ENCODE results near the gene CACNA2D1.

CACNA2D1 gene

GRCh38 chr7:82325416-82325815 lies 118.2 kb downstream of the CACNA2D1 start:
- Histone ChIP-seq H3K27me3 (ENCODE audit: control insufficient read depth, insufficient read depth, low read length, poor library complexity, severe bottlenecking) (no peaks in the 10 kb centered on the region), H3K4me1 (ENCODE audit: control insufficient read depth, insufficient read depth, low read length) (no peaks in the 10 kb centered on the region), H3K36me3 (ENCODE audit: control insufficient read depth, insufficient read depth, low read length) (no peaks in the 10 kb centered on the region), H3K27ac (ENCODE audit: insufficient read depth, low read depth, low read length, poor library complexity, severe bottlenecking) (no peak overlapping the region), H3K4me3 (ENCODE audit: insufficient read depth, low read depth, low read length) (no peak overlapping the region), H3K9me3 (ENCODE audit: control insufficient read depth, low read length) (no peaks in the 10 kb centered on the region)
- 95 to 100% methylated on average over 2 of the region's 2 CpGs for WGBS, 2 experiments

- Histone ChIP-seq H3K4me3 (ENCODE audit: insufficient read depth, low read depth, low read length) (no peak overlapping the region), H3K36me3 (ENCODE audit: control insufficient read depth, insufficient read depth, low read length) (no peaks in the 10 kb centered on the region), H3K27me3 (ENCODE audit: control insufficient read depth, insufficient read depth, low read length, poor library complexity, severe bottlenecking) (no peaks in the 10 kb centered on the region), H3K4me1 (ENCODE audit: control insufficient read depth, insufficient read depth, low read length) (no peaks in the 10 kb centered on the region), H3K9me3 (ENCODE audit: control insufficient read depth, low read length) (no peaks in the 10 kb centered on the region), H3K27ac (ENCODE audit: insufficient read depth, low read depth, low read length, poor library complexity, severe bottlenecking) (no peak overlapping the region)
- WGBS, 2 experiments, result 82 to 85% methylated on average over 4 of the region's 4 CpGs
Observed at GRCh38 chr7:82323806-82324205, 119.8 kb downstream of the CACNA2D1 start.

- Histone ChIP-seq H3K27ac (ENCODE audit: insufficient read depth, low read depth, low read length, poor library complexity, severe bottlenecking) (no peak overlapping the region), H3K4me3 (ENCODE audit: insufficient read depth, low read depth, low read length) (no peak overlapping the region), H3K9me3 (ENCODE audit: control insufficient read depth, low read length) (no peaks in the 10 kb centered on the region), H3K36me3 (ENCODE audit: control insufficient read depth, insufficient read depth, low read length) (no peaks in the 10 kb centered on the region), H3K27me3 (ENCODE audit: control insufficient read depth, insufficient read depth, low read length, poor library complexity, severe bottlenecking) (no peaks in the 10 kb centered on the region), H3K4me1 (ENCODE audit: control insufficient read depth, insufficient read depth, low read length) (no peaks in the 10 kb centered on the region)
- 52 to 65% methylated on average over 4 of the region's 4 CpGs for WGBS, 2 experiments
Observed at GRCh38 chr7:82319674-82320118, 123.9 kb downstream of the CACNA2D1 start.

- H3K4me1 ChIP-seq (ENCODE audit: control insufficient read depth, insufficient read depth, low read length), result no peaks in the 10 kb centered on the region
- no peak overlapping the region for H3K4me3 ChIP-seq (ENCODE audit: insufficient read depth, low read depth, low read length)
- no peak overlapping the region for H3K27ac ChIP-seq (ENCODE audit: insufficient read depth, low read depth, low read length, poor library complexity, severe bottlenecking)
Observed at GRCh38 chr7:82318786-82319185, 124.8 kb downstream of the CACNA2D1 start.

GRCh38 chr7:82317760-82318159 lies 125.8 kb downstream of the CACNA2D1 start:
- H3K36me3 ChIP-seq (ENCODE audit: control insufficient read depth, insufficient read depth, low read length), result no peaks in the 10 kb centered on the region
- WGBS, 2 experiments, result 100% methylated on average over 2 of the region's 2 CpGs; no CpG with 5 or more reads in 1 of the 2 experiments
- H3K4me3 ChIP-seq (ENCODE audit: insufficient read depth, low read depth, low read length), result no peak overlapping the region
- H3K27ac ChIP-seq (ENCODE audit: insufficient read depth, low read depth, low read length, poor library complexity, severe bottlenecking), result no peak overlapping the region
- no peaks in the 10 kb centered on the region for H3K9me3 ChIP-seq (ENCODE audit: control insufficient read depth, low read length)
- H3K4me1 ChIP-seq (ENCODE audit: control insufficient read depth, insufficient read depth, low read length), result no peaks in the 10 kb centered on the region
- H3K27me3 ChIP-seq (ENCODE audit: control insufficient read depth, insufficient read depth, low read length, poor library complexity, severe bottlenecking), result no peaks in the 10 kb centered on the region

More at GRCh38 chr7:82318786-82319185, 124.8 kb downstream of the CACNA2D1 start:
- Histone ChIP-seq H3K9me3 (ENCODE audit: control insufficient read depth, low read length) (no peaks in the 10 kb centered on the region), H3K27me3 (ENCODE audit: control insufficient read depth, insufficient read depth, low read length, poor library complexity, severe bottlenecking) (no peaks in the 10 kb centered on the region), H3K36me3 (ENCODE audit: control insufficient read depth, insufficient read depth, low read length) (no peaks in the 10 kb centered on the region)

- Histone ChIP-seq H3K27ac (ENCODE audit: insufficient read depth, low read depth, low read length, poor library complexity, severe bottlenecking) (no peak overlapping the region), H3K9me3 (ENCODE audit: control insufficient read depth, low read length) (no peaks in the 10 kb centered on the region), H3K27me3 (ENCODE audit: control insufficient read depth, insufficient read depth, low read length, poor library complexity, severe bottlenecking) (no peaks in the 10 kb centered on the region), H3K4me3 (ENCODE audit: insufficient read depth, low read depth, low read length) (no peak overlapping the region), H3K4me1 (ENCODE audit: control insufficient read depth, insufficient read depth, low read length) (no peaks in the 10 kb centered on the region), H3K36me3 (ENCODE audit: control insufficient read depth, insufficient read depth, low read length) (no peaks in the 10 kb centered on the region)
- WGBS, 2 experiments, result 86 to 89% methylated on average over 3 of the region's 3 CpGs
Observed at GRCh38 chr7:82317257-82317721, 126.3 kb downstream of the CACNA2D1 start.

GRCh38 chr7:82313269-82313668 lies 130.3 kb downstream of the CACNA2D1 start:
- Histone ChIP-seq H3K4me3 (ENCODE audit: insufficient read depth, low read depth, low read length) (no peak overlapping the region), H3K4me1 (ENCODE audit: control insufficient read depth, insufficient read depth, low read length) (no peaks in the 10 kb centered on the region), H3K36me3 (ENCODE audit: control insufficient read depth, insufficient read depth, low read length) (peaks cover 4% of the 10 kb centered on the region), H3K9me3 (ENCODE audit: control insufficient read depth, low read length) (peaks cover 2% of the 10 kb centered on the region), H3K27ac (ENCODE audit: insufficient read depth, low read depth, low read length, poor library complexity, severe bottlenecking) (no peak overlapping the region), H3K27me3 (ENCODE audit: control insufficient read depth, insufficient read depth, low read length, poor library complexity, severe bottlenecking) (no peaks in the 10 kb centered on the region)
- 80 to 83% methylated on average over 1 of the region's 1 CpG for WGBS, 2 experiments

- Histone ChIP-seq H3K4me3 (ENCODE audit: insufficient read depth, low read depth, low read length) (no peak overlapping the region), H3K36me3 (ENCODE audit: control insufficient read depth, insufficient read depth, low read length) (peaks cover 4% of the 10 kb centered on the region), H3K9me3 (ENCODE audit: control insufficient read depth, low read length) (peaks cover 2% of the 10 kb centered on the region), H3K4me1 (ENCODE audit: control insufficient read depth, insufficient read depth, low read length) (no peaks in the 10 kb centered on the region), H3K27ac (ENCODE audit: insufficient read depth, low read depth, low read length, poor library complexity, severe bottlenecking) (no peak overlapping the region), H3K27me3 (ENCODE audit: control insufficient read depth, insufficient read depth, low read length, poor library complexity, severe bottlenecking) (no peaks in the 10 kb centered on the region)
- WGBS, 2 experiments, result 88 to 90% methylated on average over 5 of the region's 5 CpGs
Observed at GRCh38 chr7:82312646-82313045, 130.9 kb downstream of the CACNA2D1 start.

GRCh38 chr7:82305347-82306005 lies 138.1 kb downstream of the CACNA2D1 start:
- Histone ChIP-seq H3K4me1 (ENCODE audit: control insufficient read depth, insufficient read depth, low read length) (no peaks in the 10 kb centered on the region), H3K9me3 (ENCODE audit: control insufficient read depth, low read length) (no peaks in the 10 kb centered on the region), H3K27ac (ENCODE audit: insufficient read depth, low read depth, low read length, poor library complexity, severe bottlenecking) (no peak overlapping the region), H3K27me3 (ENCODE audit: control insufficient read depth, insufficient read depth, low read length, poor library complexity, severe bottlenecking) (no peaks in the 10 kb centered on the region), H3K4me3 (ENCODE audit: insufficient read depth, low read depth, low read length) (no peak overlapping the region), H3K36me3 (ENCODE audit: control insufficient read depth, insufficient read depth, low read length) (peaks cover 4% of the 10 kb centered on the region)
- WGBS, 2 experiments, result 79 to 94% methylated on average over 4 of the region's 4 CpGs

- H3K4me3 ChIP-seq (ENCODE audit: insufficient read depth, low read depth, low read length), result no peak overlapping the region
- 100% methylated on average over 1 of the region's 1 CpG; no CpG with 5 or more reads in 1 of the 2 experiments for WGBS, 2 experiments
- no peak overlapping the region for H3K27ac ChIP-seq (ENCODE audit: insufficient read depth, low read depth, low read length, poor library complexity, severe bottlenecking)
- no peaks in the 10 kb centered on the region for H3K27me3 ChIP-seq (ENCODE audit: control insufficient read depth, insufficient read depth, low read length, poor library complexity, severe bottlenecking)
- H3K4me1 ChIP-seq (ENCODE audit: control insufficient read depth, insufficient read depth, low read length), result no peaks in the 10 kb centered on the region
- no peaks in the 10 kb centered on the region for H3K36me3 ChIP-seq (ENCODE audit: control insufficient read depth, insufficient read depth, low read length)
- no peaks in the 10 kb centered on the region for H3K9me3 ChIP-seq (ENCODE audit: control insufficient read depth, low read length)
Observed at GRCh38 chr7:82294865-82295264, 148.7 kb downstream of the CACNA2D1 start.
